PFSK-1 (cell line): ENCODE data around the gene FOXE1.

ENCODE experiments used
- FOXP2 ChIP-seq: optimal IDR thresholded peaks from 2 replicates; pipeline ENCODE3; 2011; ENCODE audit warnings: borderline replicate concordance, control low read depth, inconsistent platforms; ENCODE audit not compliant: insufficient read depth; ENCODE audit errors: extremely low read length, extremely low read depth
- POLR2AphosphoS5 ChIP-seq: IDR thresholded peaks from 2 replicates; pipeline ENCODE4 v1.6.1; 2012; ENCODE audit warnings: low read depth, mild to moderate bottlenecking, control low read depth, low read length, moderate library complexity
- REST ChIP-seq, 2 experiments: IDR thresholded peaks; 2 replicates each; pipeline versions ENCODE4 v1.6.1 to v1.8.0; 2011 to 2012; ENCODE audit warnings: low read depth in 2 of 2, low read length in 2 of 2, control low read depth in 1 of 2, inconsistent platforms in 1 of 2, mild to moderate bottlenecking in 1 of 2, moderate library complexity in 1 of 2; ENCODE audit not compliant: insufficient read depth in 1 of 2
- SIN3A ChIP-seq: IDR thresholded peaks from 2 replicates; pipeline ENCODE4 v1.6.1; 2012; ENCODE audit warnings: mild to moderate bottlenecking, low read length, moderate library complexity, borderline replicate concordance; ENCODE audit not compliant: insufficient read depth
- TAF1 ChIP-seq: IDR thresholded peaks from 2 replicates; pipeline ENCODE4 v1.6.1; 2012; ENCODE audit warnings: low read length, control low read depth, borderline replicate concordance; ENCODE audit not compliant: insufficient read depth

The FOXE1 gene

GRCh38 chr9:97900738-97901565, 47.9 kb downstream of the FOXE1 start:
- no peak for TF ChIP-seq POLR2AphosphoS5
- no peak for TF ChIP-seq REST (IDR thresholded peaks at IDR 0.05; ENCODE audit: insufficient read depth in 1 of 2, low read depth in 2 of 2, low read length in 2 of 2)
- TF ChIP-seq TAF1 = no peak
- TF ChIP-seq SIN3A = no peak
- no peak for TF ChIP-seq FOXP2

DNA sequence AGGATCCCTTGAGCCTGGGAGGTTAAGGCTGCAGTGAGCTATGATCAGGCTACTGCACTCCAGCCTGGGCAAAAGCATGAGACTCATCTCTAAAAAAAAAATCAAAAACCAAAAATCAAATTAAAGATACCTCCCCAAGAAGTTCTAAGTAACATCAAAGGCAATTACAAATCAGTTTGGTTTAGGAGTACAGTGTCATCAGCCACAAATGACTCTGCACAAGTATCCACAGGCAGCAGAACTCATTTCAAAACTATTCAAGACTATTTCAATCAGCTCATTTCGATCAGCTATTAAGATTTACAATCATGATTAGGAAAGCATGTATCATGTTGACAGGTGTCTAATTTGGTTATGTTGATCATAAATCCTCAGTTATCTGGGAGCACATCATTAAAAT, 50.2 kb downstream of the FOXE1 start:
- TF ChIP-seq FOXP2 (no peak), REST (IDR thresholded peaks at IDR 0.05; ENCODE audit: insufficient read depth in 1 of 2, low read depth in 2 of 2, low read length in 2 of 2) (no peak), SIN3A (no peak), TAF1 (no peak), POLR2AphosphoS5 (no peak)

- no peak for TF ChIP-seq REST (IDR thresholded peaks at IDR 0.05; ENCODE audit: insufficient read depth in 1 of 2, low read depth in 2 of 2, low read length in 2 of 2)
Measured at GRCh38 chr9:97904725-97905124, 51.7 kb downstream of the FOXE1 start.

GRCh38 chr9:97905228-97905627, 52.2 kb downstream of the FOXE1 start:
- TF ChIP-seq REST (IDR thresholded peaks at IDR 0.05; ENCODE audit: insufficient read depth in 1 of 2, low read depth in 2 of 2, low read length in 2 of 2) (no peak), POLR2AphosphoS5 (no peak), FOXP2 (no peak), TAF1 (no peak), SIN3A (no peak)
